ENCODE data around the gene KDM4B.
"Not testable (repeated sequence)": the region's sequence is repeated elsewhere in the genome, so short reads cannot be mapped to it uniquely, and the experiment has no call there.

KDM4B gene

GRCh38 chr19:4967738-4968461 lies 1.0 kb upstream of the KDM4B start:
- no peak for DNase-seq (ENCODE audit: low read depth in 2 of 2)

GRCh38 chr19:4969292-4969771 lies 419 bp downstream of the KDM4B start:
- DNase-seq (ENCODE audit: low read depth in 2 of 2): no peak

- no peak for DNase-seq (ENCODE audit: low read depth in 2 of 2)
Observed at GRCh38 chr19:4969772-4970531, 1.0 kb downstream of the KDM4B start.

- no peak for DNase-seq (ENCODE audit: low read depth in 2 of 2)
Observed at GRCh38 chr19:4970558-4971423, 1.9 kb downstream of the KDM4B start.

- DNase-seq (ENCODE audit: low read depth in 2 of 2): peak in 1 of 2 donors; percentile 19
Observed at GRCh38 chr19:4971424-4971793, 2.5 kb downstream of the KDM4B start.

GRCh38 chr19:4971816-4972495 lies 3.0 kb downstream of the KDM4B start:
- DNase-seq (ENCODE audit: low read depth in 2 of 2): no peak

GRCh38 chr19:4972509-4973230 lies 3.8 kb downstream of the KDM4B start:
- no peak for DNase-seq (ENCODE audit: low read depth in 2 of 2)

- DNase-seq (ENCODE audit: low read depth in 2 of 2): no peak
Observed at GRCh38 chr19:4974880-4975469, 6.1 kb downstream of the KDM4B start.

- DNase-seq (ENCODE audit: low read depth in 2 of 2): not testable (repeated sequence)
Observed at GRCh38 chr19:4975601-4976000, 6.7 kb downstream of the KDM4B start.

- no peak for DNase-seq (ENCODE audit: low read depth in 2 of 2)
Observed at GRCh38 chr19:4976401-4977298, 7.7 kb downstream of the KDM4B start.

GRCh38 chr19:4977299-4978174 lies 8.6 kb downstream of the KDM4B start:
- no peak for DNase-seq (ENCODE audit: low read depth in 2 of 2)

- DNase-seq (ENCODE audit: low read depth in 2 of 2): no peak
Observed at GRCh38 chr19:4979211-4979807, 10.4 kb downstream of the KDM4B start.

- DNase-seq (ENCODE audit: low read depth in 2 of 2): no peak
Observed at GRCh38 chr19:4980067-4980466, 11.2 kb downstream of the KDM4B start.

GRCh38 chr19:4980838-4981680 lies 12.1 kb downstream of the KDM4B start:
- DNase-seq (ENCODE audit: low read depth in 2 of 2): no peak

- no peak for DNase-seq (ENCODE audit: low read depth in 2 of 2)
Observed at GRCh38 chr19:4981681-4981958, 12.7 kb downstream of the KDM4B start.

- DNase-seq (ENCODE audit: low read depth in 2 of 2): no peak
Observed at GRCh38 chr19:4983346-4984105, 14.6 kb downstream of the KDM4B start.

- DNase-seq (ENCODE audit: low read depth in 2 of 2): no peak
Observed at GRCh38 chr19:4984106-4984380, 15.1 kb downstream of the KDM4B start.
